Measurements from ENCODE around the gene KRT82.
A peak's percentile ranks its signal among the peaks of the same experiment; 100 is the strongest.

KRT82 gene

DNA sequence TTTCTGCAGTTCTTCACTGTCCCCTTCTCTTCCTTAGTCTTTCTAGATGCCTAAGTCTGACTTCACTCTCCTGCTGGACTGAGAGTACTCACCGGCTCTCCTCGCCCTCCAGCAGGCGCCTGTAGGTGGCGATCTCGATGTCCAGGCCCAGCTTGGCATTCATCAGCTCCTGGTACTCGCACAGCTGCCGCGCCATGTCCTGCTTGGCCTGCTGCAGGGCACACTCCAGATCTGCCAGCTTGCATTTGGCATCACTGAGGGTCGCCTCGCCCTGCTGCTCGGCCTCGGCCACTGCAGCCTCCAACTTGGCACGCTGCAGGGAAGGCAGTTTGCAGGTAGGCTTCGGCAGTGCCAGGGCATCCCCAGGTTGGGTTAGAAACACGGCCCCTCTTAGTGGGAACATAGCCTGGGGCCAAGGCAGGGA lies 25.9 kb downstream of the KRT82 start:
- DNase-seq = no peak

DNA sequence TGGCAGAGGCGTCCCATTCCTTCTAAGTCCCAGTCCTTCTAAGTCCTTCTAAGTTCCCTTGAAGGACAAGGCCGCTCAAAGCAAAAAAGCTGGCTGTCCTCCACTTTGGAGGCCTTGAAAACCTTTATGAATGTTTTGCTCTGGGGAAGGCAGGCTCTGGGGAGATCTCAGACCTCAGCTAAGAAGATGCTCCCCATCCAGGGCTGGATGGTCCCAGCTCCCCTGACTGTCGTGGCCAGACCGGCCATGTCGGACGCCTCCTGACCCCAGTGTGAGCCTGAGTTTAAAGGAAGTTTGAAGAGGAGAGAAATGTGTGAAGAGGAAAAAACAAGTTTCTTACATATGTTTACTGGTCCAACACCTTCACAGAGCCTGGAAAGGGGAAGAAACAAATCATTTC lies 26.6 kb downstream of the KRT82 start:
- no peak for DNase-seq

DNA sequence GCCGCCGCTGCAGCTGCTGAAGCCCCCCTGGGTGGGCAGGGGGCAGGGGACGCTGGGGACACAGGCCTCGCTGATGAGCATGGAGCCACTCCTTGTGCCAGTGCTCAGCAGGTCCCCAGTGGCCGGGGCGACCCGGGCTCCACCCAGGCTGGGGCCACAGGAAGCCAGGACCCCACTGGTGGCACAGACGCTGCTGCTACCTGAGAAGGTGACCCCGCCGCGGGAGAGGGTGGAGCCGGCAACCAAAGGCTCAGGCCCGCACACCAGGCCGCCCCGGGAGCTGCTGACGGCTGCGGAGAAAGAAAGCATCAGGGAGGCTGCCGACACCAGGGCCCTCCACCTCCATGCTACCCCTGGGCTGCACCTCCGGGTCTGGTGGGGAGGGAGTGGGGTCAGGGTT lies 28.0 kb downstream of the KRT82 start:
- DNase-seq = no peak

DNA sequence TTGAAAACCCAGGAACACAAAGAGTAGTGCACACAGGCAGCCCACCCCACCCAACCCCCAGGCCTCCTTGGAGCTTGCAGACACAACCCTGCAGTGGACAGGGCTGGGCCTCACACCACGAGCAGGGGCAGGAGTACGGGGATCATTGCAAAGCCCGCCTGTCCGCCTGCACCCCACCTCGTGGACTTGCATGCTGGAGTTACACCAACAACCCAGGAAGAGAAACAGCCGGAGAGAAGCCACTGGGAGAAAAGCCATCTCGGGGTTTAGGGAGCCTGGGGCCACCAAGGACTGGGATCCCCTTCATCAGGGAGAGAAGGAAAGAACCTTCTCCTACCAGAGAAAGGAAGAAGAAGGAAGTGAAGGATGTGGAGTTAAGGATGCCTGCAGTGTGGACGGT lies 28.9 kb downstream of the KRT82 start:
- DNase-seq = no peak

DNA sequence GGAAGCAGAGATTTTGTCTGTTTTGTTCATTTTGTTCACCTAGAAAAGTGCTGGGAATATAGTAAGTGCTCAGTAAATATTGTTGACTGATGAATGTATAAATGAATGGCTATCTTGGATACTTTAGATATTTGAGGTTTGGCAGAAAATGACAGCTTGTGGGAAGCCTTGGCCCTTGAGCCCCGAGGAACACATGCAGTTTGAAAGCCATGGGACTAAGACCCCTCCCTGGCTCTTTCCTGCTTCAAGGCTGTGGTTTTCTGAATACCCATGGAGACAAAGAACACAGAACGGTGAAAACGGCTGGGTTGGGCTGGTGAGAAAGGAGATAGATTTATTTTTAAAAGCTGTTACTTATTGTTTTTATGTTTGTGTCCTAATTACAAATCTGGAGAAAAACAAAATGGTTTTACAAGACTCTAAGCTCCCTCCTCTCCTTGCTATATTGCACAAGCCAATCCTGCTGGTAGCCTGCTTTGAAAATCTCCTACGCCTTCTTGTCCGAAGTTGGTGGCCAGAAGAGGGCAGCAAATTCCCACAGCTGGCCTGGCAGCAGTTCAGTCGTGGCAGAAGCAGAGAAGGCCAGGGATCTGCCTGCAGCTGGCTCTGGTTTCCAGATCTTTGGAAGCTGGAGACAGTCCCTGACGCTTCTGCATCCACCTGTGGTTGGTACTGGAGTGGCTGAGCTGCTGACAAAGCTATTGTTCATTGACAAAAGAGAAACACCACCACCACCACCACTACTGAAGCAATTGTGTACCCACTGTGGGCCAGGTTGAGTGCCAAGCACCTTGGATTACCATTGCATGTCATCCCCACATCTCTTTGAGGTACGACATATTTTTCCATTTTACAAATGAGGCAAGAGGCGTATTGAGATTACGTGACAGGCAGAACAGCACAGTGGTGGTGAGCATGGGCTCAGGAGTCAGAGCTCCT lies 33.6 kb downstream of the KRT82 start:
- DNase-seq = peak; percentile 32

DNA sequence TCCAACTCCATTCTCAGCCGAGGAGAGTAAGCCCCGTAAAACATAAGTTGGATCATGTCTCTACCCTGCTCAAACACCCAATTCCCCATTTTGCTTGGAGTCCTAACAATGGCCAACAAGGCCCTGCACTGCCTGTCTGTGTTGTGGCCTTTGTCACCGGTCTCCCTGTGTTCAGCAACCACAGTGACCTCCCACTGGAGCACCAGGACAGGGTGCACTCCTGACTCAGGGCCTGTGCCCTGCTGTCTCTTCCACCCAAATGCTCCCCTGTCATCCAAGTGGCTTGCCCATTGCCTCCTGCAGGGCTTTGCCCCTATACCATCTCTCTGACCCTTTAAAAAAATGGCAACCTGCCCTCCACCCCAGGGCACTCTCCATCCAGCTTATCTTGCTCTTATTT lies 34.4 kb downstream of the KRT82 start:
- no peak for DNase-seq

DNA sequence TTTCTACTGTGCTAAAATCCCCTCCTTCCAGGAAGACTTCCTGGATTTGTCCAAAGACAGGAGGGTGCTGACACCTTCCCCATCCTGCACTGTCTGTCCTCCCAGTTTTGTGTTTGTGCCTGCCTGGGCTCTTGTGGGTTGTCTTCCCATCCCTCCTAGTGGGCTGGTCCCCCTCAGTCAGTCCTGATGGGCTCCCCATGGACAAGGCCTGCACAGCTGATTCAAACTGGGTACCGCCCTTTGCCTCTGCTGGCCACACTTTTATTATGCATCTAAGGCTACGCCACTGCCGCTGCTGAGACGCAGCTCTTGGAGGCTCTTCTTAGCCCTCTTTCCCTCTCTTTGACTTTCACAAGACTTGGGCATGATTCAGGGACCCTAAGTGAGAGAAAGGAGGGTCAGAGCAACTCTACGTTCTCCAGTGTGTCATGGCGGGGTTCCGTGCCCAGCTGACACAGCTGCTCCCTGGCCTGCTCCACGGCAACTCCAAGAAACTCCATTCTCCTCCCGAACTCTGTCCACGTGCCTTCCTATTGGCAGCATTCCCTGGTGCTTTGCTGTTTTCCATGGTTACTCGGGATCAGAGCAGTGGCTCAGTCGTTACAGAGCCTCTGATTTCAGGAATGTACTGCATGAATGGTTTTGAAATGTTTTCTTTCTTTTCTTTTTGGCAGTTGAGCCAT lies 35.1 kb downstream of the KRT82 start:
- no peak for DNase-seq

DNA sequence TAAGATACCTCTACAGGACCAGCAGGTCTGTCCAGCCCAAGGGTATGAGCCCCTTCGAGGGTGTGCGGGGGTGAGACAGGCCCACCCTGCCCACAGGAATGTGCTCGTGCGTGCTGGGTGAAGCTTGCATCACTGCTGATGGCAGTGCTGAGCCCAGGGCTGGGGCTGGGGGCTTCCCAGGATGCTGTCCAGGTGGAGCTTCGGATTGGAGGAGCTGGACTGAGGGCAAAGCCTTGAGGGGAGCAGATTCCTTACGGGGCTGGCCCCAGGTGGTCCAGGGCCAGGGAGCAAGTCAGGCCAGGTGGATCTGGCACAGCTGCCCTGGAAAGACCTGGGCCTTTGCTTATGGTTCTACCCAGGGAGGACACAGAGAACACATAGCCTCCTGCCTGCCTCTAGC lies 36.3 kb downstream of the KRT82 start:
- DNase-seq = no peak

DNA sequence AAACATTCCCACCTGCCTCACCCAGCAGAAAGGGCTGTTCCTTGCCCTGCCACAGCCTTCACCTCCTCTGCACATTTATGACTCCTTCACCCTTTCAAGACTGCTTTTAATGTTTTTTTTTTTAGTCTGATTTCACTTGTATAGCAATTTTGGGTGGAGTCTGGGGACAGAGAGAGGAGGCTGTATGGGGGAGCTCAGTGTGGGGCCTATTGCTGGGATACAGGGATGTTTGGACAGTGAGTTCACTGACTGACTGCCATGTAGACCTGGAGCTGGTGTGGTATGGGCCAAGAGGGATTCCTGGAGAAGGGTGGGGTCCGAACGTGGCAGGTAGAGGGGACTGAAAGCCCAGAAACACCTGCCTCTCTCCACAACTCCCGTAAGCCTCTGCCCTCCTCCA lies 36.9 kb downstream of the KRT82 start:
- DNase-seq = no peak

DNA sequence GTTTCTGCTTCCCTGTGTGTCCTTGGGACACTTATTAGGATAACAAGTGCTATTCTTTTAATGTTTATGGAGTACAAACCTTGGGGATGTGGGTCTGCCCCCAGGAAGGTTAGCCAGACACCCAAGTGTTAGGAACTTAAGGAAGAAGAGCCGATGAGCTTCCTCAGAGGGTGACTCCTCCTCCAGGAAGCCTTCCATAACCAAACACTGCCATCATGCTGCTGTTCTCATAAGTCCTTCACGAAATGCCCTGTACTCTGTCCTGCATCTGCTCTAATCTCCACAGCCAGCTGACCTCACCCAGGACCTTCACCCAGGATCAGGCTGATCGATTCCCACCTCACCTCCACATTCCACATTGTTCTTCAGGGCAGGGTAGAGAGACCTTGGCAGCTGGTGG lies 37.6 kb downstream of the KRT82 start:
- no peak for DNase-seq

DNA sequence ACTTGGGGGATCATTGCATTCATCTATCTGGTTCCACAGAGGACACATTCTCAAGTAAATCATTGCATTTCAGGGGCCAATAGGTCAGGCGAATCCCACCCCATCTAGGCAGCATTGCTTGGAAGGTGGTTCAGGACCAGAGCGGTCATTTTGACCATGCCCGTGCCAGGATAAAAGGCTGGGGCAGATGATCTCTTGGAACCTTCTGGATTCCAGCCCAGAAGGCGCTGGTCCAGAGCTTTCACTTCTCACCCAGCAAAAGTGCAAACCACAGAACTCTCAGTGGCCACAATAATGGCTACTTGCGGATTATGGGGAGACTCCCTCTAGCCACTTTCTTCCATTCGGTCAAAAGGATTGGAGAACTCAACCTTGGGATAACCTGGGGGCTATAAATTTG lies 38.3 kb downstream of the KRT82 start:
- no peak for DNase-seq

DNA sequence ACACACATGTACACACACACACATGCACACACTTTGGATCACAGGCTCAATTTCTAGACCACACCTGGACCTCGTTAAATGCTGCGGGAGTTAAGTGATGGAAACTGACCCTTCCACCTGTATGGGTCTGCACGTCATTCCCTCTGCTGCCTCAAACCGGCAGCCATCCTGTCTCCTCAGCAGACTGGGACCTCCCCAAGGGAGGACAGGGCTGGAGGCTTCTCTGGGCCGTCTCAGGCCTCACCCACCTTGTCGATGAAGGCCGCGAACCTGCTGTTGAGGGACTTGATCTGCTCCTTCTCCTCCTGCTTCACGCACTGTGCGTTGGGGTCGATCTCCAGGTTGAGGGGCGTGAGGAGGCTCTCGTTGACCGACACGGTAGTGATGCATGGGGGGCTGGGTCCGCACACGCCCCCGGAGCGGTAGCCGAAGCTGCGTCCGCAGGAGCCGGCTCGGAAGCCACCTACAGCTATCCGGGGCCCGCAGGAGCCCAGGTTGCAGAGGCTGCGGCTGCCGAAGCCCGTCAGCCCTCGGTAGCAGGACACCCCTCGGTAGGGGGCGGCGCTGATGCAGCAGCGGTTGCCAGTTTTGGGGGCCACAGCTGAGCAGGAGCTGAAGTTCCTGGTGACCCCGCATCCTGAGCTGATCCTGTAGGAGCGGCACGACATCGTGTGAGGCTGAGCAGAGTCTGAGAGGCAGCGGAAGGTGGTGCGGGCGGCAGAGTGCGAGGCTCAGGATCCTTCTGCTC lies 39.2 kb downstream of the KRT82 start, which contains the start of gene KRT85:
TSS of gene KRT85 (minus strand) at position 744 of the 748 bp plus-strand sequence. CDS start at position 668, 76 bp downstream.
- no peak for DNase-seq

DNA sequence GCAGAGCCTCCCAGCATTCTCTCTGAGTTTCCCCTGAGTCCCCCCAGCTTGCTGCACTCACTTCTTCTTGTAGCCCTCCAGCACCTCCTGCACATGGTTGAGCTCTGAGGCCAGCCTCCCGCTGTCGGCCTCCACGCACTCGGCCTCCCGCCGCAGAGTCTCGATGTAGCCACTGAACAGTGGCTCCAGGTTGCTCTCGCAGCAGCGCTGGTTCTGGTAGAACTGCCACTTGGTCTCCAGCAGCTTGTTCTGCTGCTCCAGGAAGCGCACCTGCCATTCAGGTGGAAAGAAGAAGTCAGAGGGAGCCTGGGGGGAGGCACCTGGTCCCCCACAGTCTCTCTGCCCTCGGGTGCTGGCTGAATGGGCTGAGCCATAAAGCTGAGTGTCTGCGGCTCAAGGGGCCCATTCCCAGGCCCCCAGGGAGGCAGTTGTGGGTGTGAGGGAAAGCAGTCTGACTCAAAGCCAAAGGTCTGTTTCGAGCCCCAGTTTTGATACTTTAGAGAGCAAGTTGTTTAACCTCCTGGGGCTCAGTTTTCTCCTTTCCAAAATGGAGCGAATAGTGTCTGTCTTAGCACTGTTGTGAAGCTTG lies 41.1 kb downstream of the KRT82 start:
- no peak for DNase-seq

DNA sequence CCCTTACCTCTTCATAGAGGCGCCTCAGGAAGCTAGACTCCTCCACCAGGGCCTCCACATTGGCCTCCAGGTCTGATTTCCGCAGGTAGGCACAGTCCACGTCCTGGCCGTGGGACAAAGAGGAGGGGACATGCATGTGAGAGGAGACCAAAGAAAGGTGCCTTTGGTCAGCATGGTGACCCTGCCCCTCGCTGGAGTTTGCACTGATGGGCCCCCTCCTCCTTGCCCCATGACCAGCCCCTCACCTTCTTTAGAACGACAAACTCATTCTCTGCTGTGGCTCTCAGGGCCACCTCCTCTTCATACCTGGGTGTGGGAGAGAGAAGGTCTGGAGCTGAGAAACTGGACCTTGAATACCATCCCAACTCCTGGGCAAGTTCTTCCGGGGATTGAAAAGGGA lies 42.1 kb downstream of the KRT82 start:
- no peak for DNase-seq

DNA sequence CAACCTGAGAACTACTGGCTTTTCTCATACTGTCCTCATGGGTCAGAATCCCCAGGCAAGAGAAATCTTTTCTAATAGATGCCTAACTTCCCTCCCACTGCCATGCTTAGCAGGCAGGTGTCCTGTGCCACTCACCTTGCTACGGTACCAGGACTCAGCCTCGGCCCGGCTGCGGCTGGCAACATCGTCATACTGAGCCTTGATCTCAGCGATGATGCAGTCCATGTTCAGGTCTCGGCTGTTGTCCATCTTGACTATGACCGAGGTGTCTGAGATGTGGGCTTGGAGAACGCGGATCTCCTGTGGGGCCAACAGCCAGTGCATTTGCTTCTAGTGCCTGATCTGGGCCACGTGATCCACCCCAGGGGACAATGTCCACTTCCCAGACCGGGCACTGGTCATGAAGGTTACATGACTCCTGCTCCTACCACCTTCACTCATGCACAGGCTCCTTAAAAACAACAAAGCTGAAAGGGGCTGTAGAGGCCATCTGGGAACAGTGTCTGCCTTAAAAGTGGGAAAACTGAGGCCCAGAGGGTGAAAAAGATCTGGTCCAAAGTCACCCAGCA lies 42.9 kb downstream of the KRT82 start:
- DNase-seq = no peak

DNA sequence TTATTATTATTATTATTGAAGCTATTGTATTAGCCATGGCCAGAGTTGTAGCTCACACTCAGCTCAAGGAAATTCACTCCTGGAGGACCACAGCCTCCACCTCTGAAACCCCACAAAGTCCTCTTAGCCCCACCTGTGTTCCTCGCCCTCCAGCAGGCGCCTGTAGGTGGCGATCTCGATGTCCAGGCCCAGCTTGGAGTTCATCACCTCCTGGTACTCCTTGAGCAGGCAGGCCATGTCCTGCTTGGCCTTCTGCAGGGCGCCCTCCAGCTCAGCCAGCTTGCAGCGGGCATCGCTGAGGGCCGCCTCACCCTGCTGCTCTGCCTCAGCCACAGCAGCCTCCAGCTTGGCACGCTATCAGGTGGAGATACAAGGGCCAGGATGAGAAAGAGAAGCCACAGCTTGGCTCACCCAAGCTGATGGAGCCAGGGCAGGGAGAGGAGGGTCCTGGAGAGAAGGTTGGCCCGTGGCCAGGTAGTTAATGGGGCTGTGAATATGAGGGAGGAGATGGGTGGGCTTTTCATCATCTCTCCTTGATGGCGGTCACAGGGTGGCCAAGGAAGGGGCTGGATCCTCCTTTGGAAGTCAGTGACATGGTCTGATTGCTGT lies 43.9 kb downstream of the KRT82 start:
- DNase-seq = no peak

DNA sequence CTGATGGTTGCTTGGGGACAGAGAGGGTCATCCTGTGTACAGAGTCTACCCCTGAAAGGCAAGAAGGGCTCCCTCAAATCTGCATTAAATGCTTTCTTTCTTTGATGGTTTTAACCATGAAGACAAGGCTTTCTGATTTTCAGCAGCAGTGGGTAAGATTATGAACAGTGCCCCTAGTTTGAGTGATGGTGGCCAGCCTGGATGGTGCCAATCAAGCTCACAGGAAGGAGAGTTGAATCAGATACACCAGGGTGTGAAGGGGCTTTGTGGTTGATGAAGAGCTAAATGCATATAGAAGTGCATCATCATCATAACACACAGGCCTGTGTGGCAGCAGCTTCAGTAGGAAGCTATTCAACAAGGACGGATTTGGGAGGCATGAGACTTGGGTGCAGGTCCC lies 44.6 kb downstream of the KRT82 start:
- no peak for DNase-seq

DNA sequence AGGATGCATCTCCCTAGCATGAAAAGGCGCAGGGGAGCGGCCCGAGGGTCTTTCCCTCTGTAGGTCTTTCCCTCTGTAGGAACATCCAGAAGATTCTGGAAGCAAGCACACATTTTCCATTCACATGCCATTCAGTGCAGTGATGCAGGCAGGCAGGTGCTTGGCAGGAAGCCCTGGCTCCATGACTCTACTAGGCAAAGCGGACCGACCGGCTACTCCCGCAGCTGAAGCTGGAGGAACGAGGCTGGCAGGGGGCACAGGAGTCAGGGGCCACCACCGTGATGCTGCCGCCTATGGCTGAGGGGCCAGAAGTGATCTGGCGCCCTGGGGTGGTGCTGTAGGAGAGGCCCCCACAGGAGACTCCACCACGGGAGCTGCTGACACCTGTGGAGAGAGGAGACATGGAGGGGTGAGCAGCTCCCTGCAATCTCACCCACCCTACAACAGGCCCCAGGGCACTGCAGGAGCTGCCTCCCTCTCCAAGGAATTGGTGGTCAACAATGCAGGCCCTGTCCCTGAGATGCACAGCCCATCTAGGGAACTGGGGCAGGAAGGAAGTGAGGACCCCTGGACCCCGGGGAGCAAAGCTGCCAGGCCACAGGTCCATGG lies 45.4 kb downstream of the KRT82 start:
- no peak for DNase-seq

DNA sequence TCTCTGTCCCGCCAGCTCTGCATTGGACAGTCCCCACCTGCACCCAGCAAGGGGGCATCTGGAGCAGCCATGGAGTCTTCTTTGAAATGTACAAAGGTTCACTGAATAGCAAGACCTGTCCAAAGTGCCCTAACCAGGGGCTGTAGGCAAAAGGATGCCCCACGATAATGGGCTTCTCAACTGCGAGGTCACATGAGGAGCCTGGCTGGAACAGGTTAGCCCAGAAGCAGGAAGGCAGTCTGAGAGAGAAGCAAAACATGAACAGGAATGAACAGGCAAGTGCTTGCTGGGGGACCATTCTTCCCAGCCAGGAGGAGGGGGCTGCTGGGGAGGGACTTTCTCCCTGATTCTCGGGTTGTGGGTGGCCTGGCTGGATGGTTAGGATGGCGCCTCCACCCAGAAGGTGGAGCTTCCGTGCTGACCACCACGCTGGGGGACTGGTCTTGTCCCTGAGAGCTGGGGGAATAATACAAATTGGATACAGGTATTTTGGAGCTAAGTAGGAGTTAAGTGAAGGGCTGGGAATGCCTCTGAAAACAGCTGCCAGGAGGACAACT lies 46.0 kb downstream of the KRT82 start:
- no peak for DNase-seq

DNA sequence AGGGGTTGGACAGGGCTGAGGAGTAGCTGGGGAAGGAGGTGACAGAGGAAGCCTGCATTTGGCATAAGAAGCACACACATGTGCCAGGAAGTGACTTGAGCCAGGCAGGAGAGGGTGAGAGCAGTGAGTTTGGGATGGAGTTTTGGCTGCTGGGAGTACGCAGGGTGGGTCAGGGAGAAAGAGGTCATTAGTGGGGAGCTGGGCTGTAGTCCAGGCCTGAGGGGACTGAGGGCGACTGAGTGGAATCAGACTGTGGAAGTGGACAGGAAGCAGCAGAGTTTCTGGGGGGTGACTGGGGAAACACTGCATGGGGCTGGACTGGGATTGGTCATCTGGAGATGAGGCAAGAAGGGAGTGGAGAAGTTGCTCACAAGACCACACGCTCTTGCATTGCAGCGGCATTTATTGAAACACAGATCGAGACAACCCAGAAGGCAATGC lies 46.5 kb downstream of the KRT82 start:
- DNase-seq = no peak

DNA sequence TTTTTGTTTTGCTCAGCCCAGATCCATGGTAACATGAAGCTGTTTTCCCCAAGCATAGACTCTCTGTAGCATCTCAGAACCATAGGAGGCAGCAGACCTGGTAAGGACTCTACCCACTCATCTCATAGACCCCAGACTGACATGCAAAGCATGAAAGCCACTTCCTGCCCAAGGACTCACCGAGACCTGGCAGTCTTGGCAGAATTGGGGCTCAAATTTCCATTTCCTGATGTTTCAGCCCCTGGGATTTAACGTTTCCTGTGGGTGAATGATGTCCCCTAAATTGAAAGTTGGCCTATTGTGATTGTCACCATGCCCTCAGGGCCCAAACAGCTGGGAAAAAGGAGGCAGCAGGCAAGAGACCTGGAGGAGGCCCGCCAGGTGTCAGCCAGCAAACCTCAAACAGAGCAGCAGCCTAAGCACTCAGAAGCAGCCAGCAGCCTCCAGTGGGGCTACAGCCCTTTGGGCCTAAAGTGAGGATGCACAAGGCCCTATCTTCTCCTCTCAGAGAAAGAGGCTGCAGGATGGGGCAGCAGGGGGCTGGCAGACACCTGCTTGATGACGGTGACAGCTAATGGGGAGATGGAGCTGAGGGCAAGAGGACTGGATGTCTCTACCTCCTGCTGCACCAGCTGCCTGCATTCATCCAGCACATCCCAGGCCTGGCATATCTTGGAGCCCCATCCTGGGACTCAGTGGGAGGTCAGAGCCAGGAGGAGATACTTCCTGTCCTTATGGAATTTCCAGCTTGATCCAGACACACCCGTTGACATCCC lies 47.4 kb downstream of the KRT82 start:
- no peak for DNase-seq

Data from NCI-H1417 treated with DMSO at 0.1 percent for 48 hours (cell line).